Calu3 (cell line): ENCODE data around the gene PLEKHM1. TPM values are rescaled to one million over a fixed set of nuclear protein-coding genes. Genes with fewer than 3 reads are reported as not detected.

ENCODE experiments used
- BruUV-seq: library from RNA; stranded (reverse); fragments of 400-500 nt; replicated peaks from 2 replicates; lab custom pipeline; 2021; lab: Mats Ljungman, UMichigan
- CTCF ChIA-PET: fragments of 300-600 bp; sonication (Branson Sonifier 250); formaldehyde crosslinking; loops from one replicate; lab custom pipeline; 2022; ENCODE audit warnings: antibody characterized with exemption; lab: Charles Lee
- DNase-seq: peaks from one replicate; pipeline ENCODE4 v3.0.0; 2022
- H3K27ac Mint-ChIP-seq: one replicate; pipeline ENCODE4 v1.8.0; 2022; ENCODE audit warnings: mixed read lengths; ENCODE audit not compliant: unreplicated experiment
- H3K27me3 Mint-ChIP-seq: one replicate; pipeline ENCODE4 v1.8.0; 2022; ENCODE audit warnings: mixed read lengths; ENCODE audit not compliant: unreplicated experiment
- H3K36me3 Mint-ChIP-seq: one replicate; pipeline ENCODE4 v1.8.0; 2022; ENCODE audit warnings: mild to moderate bottlenecking, moderate library complexity, mixed read lengths; ENCODE audit not compliant: insufficient read depth, unreplicated experiment
- H3K4me1 Mint-ChIP-seq: one replicate; pipeline ENCODE4 v1.8.0; 2022; ENCODE audit warnings: mild to moderate bottlenecking, low read depth, mixed read lengths; ENCODE audit not compliant: unreplicated experiment
- H3K4me3 Mint-ChIP-seq: one replicate; pipeline ENCODE4 v1.8.0; 2022; ENCODE audit warnings: mild to moderate bottlenecking, low read depth, moderate library complexity, mixed read lengths; ENCODE audit not compliant: unreplicated experiment
- H3K9me3 Mint-ChIP-seq: one replicate; pipeline ENCODE4 v1.8.0; 2022; ENCODE audit warnings: low read depth, mixed read lengths; ENCODE audit not compliant: unreplicated experiment
- intact Hi-C: fragments of 100-400 bp; cut with micrococcal nuclease; formaldehyde crosslinking; loops from one replicate; pipeline ENCODE4 v1.10.0; 2022; ENCODE audit not compliant: unreplicated experiment
- total RNA-seq: library from RNA; stranded (reverse); gene quantifications from 2 replicates; pipeline ENCODE4 v1.2.3, GENCODE V29; 2022
- TF ChIP-seq, protein P1 (sequence below): fragments of 200-600 bp; IDR thresholded peaks from one replicate; pipeline ENCODE4 v1.8.0; 2022; ENCODE audit warnings: antibody characterized with exemption; ENCODE audit not compliant: unreplicated experiment

Gene PLEKHM1
- total RNA-seq, 1 experiment from 2014 or later: 82.4 TPM

DNA sequence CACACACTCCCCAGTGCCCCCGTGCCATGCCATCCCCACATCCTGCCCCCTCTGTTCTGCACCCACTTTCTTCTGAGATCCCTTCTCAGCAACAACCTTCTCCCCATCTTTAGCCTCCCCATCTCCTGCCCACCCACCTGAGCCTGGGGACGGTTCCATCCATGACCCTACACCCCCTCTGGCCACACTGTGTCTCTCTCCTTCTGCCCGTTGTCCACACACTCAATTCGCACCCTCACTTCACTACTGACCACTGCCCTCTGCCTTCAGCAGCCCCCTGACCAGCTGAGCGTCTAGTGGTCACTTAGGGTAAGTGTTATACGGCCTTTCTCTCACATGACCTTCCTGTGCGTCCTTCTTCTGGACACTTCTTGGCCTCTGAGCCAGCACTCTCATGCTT lies 64.0 kb downstream of the PLEKHM1 start:
- H3K4me1 Mint-ChIP-seq: peaks cover 77% of the 10 kb centered on the region
- H3K9me3 Mint-ChIP-seq: no peaks in the 10 kb centered on the region
- CTCF ChIA-PET: interaction anchor here (0.7 to 3.3 kb wide), 8 partner anchors 14 to 149 kb away, joined by 3 to 44 read pairs (median 6); no protein-coding TSS in a partner anchor
- BruUV-seq: no TSS peak
- intact Hi-C loops: loop anchor here (5.0 kb wide), 1 partner anchor 41 kb away; no protein-coding TSS in a partner anchor
- TF ChIP-seq, protein P1, sequence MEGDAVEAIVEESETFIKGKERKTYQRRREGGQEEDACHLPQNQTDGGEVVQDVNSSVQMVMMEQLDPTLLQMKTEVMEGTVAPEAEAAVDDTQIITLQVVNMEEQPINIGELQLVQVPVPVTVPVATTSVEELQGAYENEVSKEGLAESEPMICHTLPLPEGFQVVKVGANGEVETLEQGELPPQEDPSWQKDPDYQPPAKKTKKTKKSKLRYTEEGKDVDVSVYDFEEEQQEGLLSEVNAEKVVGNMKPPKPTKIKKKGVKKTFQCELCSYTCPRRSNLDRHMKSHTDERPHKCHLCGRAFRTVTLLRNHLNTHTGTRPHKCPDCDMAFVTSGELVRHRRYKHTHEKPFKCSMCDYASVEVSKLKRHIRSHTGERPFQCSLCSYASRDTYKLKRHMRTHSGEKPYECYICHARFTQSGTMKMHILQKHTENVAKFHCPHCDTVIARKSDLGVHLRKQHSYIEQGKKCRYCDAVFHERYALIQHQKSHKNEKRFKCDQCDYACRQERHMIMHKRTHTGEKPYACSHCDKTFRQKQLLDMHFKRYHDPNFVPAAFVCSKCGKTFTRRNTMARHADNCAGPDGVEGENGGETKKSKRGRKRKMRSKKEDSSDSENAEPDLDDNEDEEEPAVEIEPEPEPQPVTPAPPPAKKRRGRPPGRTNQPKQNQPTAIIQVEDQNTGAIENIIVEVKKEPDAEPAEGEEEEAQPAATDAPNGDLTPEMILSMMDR: no peak
- H3K27me3 Mint-ChIP-seq: no peaks in the 10 kb centered on the region
- H3K4me3 Mint-ChIP-seq: no peak overlapping the region
- DNase-seq: no peak
- H3K27ac Mint-ChIP-seq: no peak overlapping the region
- H3K36me3 Mint-ChIP-seq: peaks cover 76% of the 10 kb centered on the region

GRCh38 chr17:45425984-45426413 lies 64.5 kb downstream of the PLEKHM1 start:
- no TSS peak for BruUV-seq
- Mint-ChIP-seq H3K4me3 (peak overlapping the region; percentile 72), H3K36me3 (peaks cover 76% of the 10 kb centered on the region), H3K4me1 (peaks cover 82% of the 10 kb centered on the region), H3K9me3 (no peaks in the 10 kb centered on the region), H3K27ac (peak overlapping the region; percentile 92), H3K27me3 (no peaks in the 10 kb centered on the region)
- TF ChIP-seq, protein P1: peak; percentile 69
- CTCF ChIA-PET: interaction anchor here (0.7 to 3.3 kb wide), 19 partner anchors 13 to 291 kb away, joined by 3 to 44 read pairs (median 5); partner anchors contain the start of genes ACBD4 and MAP3K14
- DNase-seq: no peak
- intact Hi-C loops: loop anchor here (1.0 to 5.0 kb wide), 2 partner anchors 41 to 207 kb away; no protein-coding TSS in a partner anchor

DNA sequence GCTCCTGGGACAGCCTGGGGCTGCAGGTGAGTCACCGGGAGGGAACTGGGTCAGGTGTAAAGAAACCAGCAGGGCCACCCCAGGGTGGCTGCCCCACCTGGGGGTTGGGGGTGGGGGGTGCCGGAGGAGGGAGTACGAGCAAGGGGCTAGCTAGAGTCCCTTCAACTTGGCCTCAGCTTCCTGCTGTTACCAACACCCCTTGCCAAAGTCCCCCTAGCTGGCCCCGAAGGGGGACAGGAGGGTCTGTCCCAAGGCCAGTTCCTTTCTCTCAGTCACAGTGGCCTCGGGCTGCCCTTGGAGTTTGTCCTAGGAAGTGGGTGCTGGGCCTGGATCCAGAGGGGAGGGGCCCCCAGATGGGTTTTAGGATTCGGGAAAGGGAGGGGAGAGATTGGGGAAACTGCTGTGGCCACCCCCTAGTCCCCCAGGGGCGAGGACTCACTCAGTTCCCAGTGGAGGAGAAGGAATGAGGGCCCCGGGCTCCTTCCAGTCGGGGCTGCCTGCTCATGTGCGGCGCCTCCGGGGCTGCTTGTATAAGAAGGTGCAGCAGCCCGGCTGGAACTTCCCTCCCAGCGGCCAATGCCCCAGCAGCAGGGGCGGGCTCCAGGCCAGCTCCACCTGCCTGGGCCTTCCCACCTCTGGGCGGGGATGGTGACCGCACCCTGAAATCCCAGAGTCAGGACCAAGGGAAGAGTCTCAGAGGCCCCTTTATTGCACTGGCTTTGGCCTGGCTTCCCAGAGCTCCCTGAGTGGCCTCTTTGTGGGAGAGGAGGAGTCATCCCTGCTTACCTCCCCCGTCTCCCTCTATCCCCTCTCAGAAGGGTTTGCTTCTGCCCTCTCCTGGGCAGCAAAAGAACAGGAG lies 65.2 kb downstream of the PLEKHM1 start:
- Mint-ChIP-seq H3K27ac (peak overlapping the region; percentile 92), H3K27me3 (no peaks in the 10 kb centered on the region)
- intact Hi-C loops: loop anchor here (1.0 to 5.0 kb wide), 2 partner anchors 42 to 206 kb away; no protein-coding TSS in a partner anchor

DNA sequence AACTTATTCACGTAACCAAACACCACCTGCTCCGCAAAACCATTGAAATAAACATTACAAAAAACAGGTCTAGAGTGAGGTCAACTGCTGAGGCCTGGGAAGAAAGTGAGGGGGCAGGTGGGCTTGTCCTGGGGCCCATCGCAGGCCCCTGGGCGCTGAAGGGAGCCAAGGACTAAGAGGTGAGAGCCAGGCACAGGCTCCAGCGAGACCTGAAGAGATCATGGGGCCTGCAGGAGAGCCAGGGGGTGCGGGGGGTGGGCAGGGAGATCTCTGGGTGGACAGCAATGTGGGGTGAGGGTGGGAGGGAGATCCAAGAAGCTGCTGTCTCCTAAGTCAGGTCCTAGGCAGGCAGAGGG lies 65.8 kb downstream of the PLEKHM1 start:
- Mint-ChIP-seq H3K9me3 (no peaks in the 10 kb centered on the region), H3K27ac (peak overlapping the region; percentile 92), H3K4me3 (peak overlapping the region; percentile 72), H3K36me3 (peaks cover 78% of the 10 kb centered on the region), H3K4me1 (peaks cover 87% of the 10 kb centered on the region), H3K27me3 (no peaks in the 10 kb centered on the region)
- no peak for DNase-seq
- intact Hi-C loops: loop anchor here (1.0 to 5.0 kb wide), 2 partner anchors 43 to 205 kb away; no protein-coding TSS in a partner anchor
- TF ChIP-seq, protein P1: no peak
- no TSS peak for BruUV-seq
- CTCF ChIA-PET: interaction anchor here (1.1 to 3.3 kb wide), 10 partner anchors 12 to 289 kb away, joined by 3 to 44 read pairs (median 9); partner anchors contain the start of genes ACBD4 and MAP3K14

More for the DNA sequence above, 65.2 kb downstream of the PLEKHM1 start:
- Mint-ChIP-seq H3K9me3 (no peaks in the 10 kb centered on the region), H3K36me3 (peaks cover 76% of the 10 kb centered on the region), H3K4me1 (peaks cover 82% of the 10 kb centered on the region), H3K4me3 (peak overlapping the region; percentile 72)
- CTCF ChIA-PET: interaction anchor here (0.5 to 3.3 kb wide), 22 partner anchors 13 to 417 kb away, joined by 3 to 44 read pairs (median 4); partner anchors contain the start of genes ACBD4 and MAP3K14
- BruUV-seq: no TSS peak
- peak; percentile 97 for DNase-seq
- TF ChIP-seq, protein P1: no peak
